ENCODE results near the gene BOK.

GRCh38 chr2:241560883-241561474, 2.4 kb downstream of the BOK start:
- TF ChIP-seq POLR2A (IDR thresholded peaks at IDR 0.05; ENCODE audit: low read depth, low read length), result no peak
- TF ChIP-seq POLR2AphosphoS5 (IDR thresholded peaks at IDR 0.05; ENCODE audit: low read depth, low read length), result no peak

Data from GM12892 (cell line).